A673 (cell line): ENCODE results near the gene WFDC2. TPM values are rescaled to one million over a fixed set of nuclear protein-coding genes. Genes with fewer than 3 reads are reported as not detected.

Experiments
- BruUV-seq: library from RNA; stranded (reverse); fragments of 400-500 nt; replicated peaks from 2 replicates; lab custom pipeline; 2021; lab: Mats Ljungman, UMichigan
- CTCF ChIA-PET: fragments of 300-600 bp; sonication (Branson Sonifier 250); formaldehyde crosslinking; loops from one replicate; lab custom pipeline; 2022; ENCODE audit warnings: antibody characterized with exemption; lab: Charles Lee
- POLR2A ChIA-PET: fragments of 300-600 bp; sonication (Branson Sonifier 250); formaldehyde crosslinking; loops from one replicate; lab custom pipeline; 2022; ENCODE audit warnings: antibody characterized with exemption; ENCODE audit not compliant: low non-redundant PET; lab: Charles Lee
- DNase-seq: peaks from one replicate; pipeline ENCODE4 v3.0.0-alpha.2; 2015; ENCODE audit warnings: low spot score
- H3K27ac ChIP-seq: fragments of 200-600 bp; sonication (generic); 2 replicates; pipeline ENCODE4 v1.5.1; 2016; ENCODE audit warnings: mixed run types, low read depth, mild to moderate bottlenecking, mixed read lengths, antibody characterized with exemption, low read length; ENCODE audit not compliant: poor library complexity, severe bottlenecking
- H3K27me3 ChIP-seq: fragments of 200-600 bp; sonication (generic); replicated peaks from 2 replicates; pipeline ENCODE4 v1.6.1; 2017; ENCODE audit warnings: mixed run types, low read depth, mild to moderate bottlenecking, mixed read lengths, antibody characterized with exemption, low read length; ENCODE audit not compliant: insufficient read depth, poor library complexity
- H3K36me3 ChIP-seq: fragments of 200-600 bp; sonication (generic); 2 replicates; pipeline ENCODE4 v1.6.1; 2016; ENCODE audit warnings: mixed run types, mild to moderate bottlenecking, mixed read lengths, antibody characterized with exemption, low read length; ENCODE audit not compliant: insufficient read depth, poor library complexity, severe bottlenecking
- H3K4me1 ChIP-seq: fragments of 200-600 bp; sonication (generic); 2 replicates; pipeline ENCODE4 v1.6.1; 2017; ENCODE audit warnings: mixed run types, mild to moderate bottlenecking, mixed read lengths, antibody characterized with exemption, low read length; ENCODE audit not compliant: insufficient read depth, poor library complexity, severe bottlenecking
- H3K4me3 ChIP-seq: fragments of 200-600 bp; sonication (generic); 2 replicates; pipeline ENCODE4 v1.5.1; 2016; ENCODE audit warnings: low read depth, mixed run types, mild to moderate bottlenecking, mixed read lengths, low read length; ENCODE audit not compliant: poor library complexity, severe bottlenecking
- H3K9me3 ChIP-seq: fragments of 200-600 bp; sonication (generic); 2 replicates; pipeline ENCODE4 v1.6.1; 2016; ENCODE audit warnings: mixed run types, low read depth, mild to moderate bottlenecking, mixed read lengths, antibody characterized with exemption, low read length; ENCODE audit not compliant: poor library complexity, severe bottlenecking
- CTCF ChIP-seq: fragments of 300-800, 200-600 bp; sonication (generic); conservative IDR thresholded peaks from 2 replicates; pipeline ENCODE4 v1.5.1; 2017; ENCODE audit warnings: low read depth, mild to moderate bottlenecking, antibody characterized with exemption, low read length, moderate library complexity, mixed read lengths
- EZH2 ChIP-seq: fragments of 200-600 bp; sonication (generic); IDR thresholded peaks from 2 replicates; pipeline ENCODE4 v1.6.1; 2017; ENCODE audit warnings: borderline replicate concordance, low read depth, mild to moderate bottlenecking, mixed read lengths, antibody characterized with exemption, low read length; ENCODE audit not compliant: poor library complexity, severe bottlenecking
- intact Hi-C: fragments of 100-400 bp; cut with micrococcal nuclease; formaldehyde crosslinking; loops from one replicate; pipeline ENCODE4 v1.10.0; 2022; ENCODE audit not compliant: unreplicated experiment
- total RNA-seq: library from RNA; stranded (reverse); gene quantifications from 2 replicates; pipeline ENCODE4 v1.2.3, GENCODE V29; 2021

WFDC2 gene
- total RNA-seq, 1 experiment from 2014 or later, result not detected

GRCh38 chr20:45484676-45485075, 15.1 kb downstream of the WFDC2 start:
- DNase-seq, result no peak
- BruUV-seq, result no TSS peak
- H3K4me1 ChIP-seq, result no peaks in the 10 kb centered on the region
- ChIA-PET POLR2A (no interaction called here), CTCF (interaction anchor here (0.7 kb wide), 1 partner anchor 33 kb away, joined by 4 read pairs; no protein-coding TSS in a partner anchor)
- no peak overlapping the region for H3K27ac ChIP-seq
- intact Hi-C loops, result no loop called here
- no peak overlapping the region for H3K4me3 ChIP-seq
- H3K9me3 ChIP-seq, result no peaks in the 10 kb centered on the region
- H3K27me3 ChIP-seq, result peaks cover 5% of the 10 kb centered on the region
- TF ChIP-seq EZH2 (no peak), CTCF (no peak)
- H3K36me3 ChIP-seq, result no peaks in the 10 kb centered on the region

GRCh38 chr20:45485388-45485787, 15.8 kb downstream of the WFDC2 start:
- intact Hi-C loops, result no loop called here
- ChIA-PET POLR2A (no interaction called here), CTCF (interaction anchor here (0.6 kb wide), 1 partner anchor 113 kb away, joined by 3 read pairs; no protein-coding TSS in a partner anchor)
- BruUV-seq, result no TSS peak
- Histone ChIP-seq H3K27ac (no peak overlapping the region), H3K36me3 (no peaks in the 10 kb centered on the region), H3K9me3 (no peaks in the 10 kb centered on the region), H3K4me3 (no peak overlapping the region), H3K27me3 (peaks cover 5% of the 10 kb centered on the region), H3K4me1 (no peaks in the 10 kb centered on the region)
- no peak for DNase-seq
- TF ChIP-seq EZH2, result no peak
- TF ChIP-seq CTCF, result no peak

- Histone ChIP-seq H3K27ac (no peak overlapping the region), H3K4me1 (no peaks in the 10 kb centered on the region), H3K4me3 (no peak overlapping the region), H3K27me3 (peaks cover 5% of the 10 kb centered on the region), H3K9me3 (no peaks in the 10 kb centered on the region), H3K36me3 (no peaks in the 10 kb centered on the region)
- peak; percentile 10 for DNase-seq
- BruUV-seq, result no TSS peak
- no peak for TF ChIP-seq EZH2
- TF ChIP-seq CTCF, result peak; percentile 41
- ChIA-PET POLR2A (no interaction called here), CTCF (interaction anchor here (0.5 to 0.6 kb wide), 2 partner anchors 125 to 168 kb away, joined by 3 to 8 read pairs; no protein-coding TSS in a partner anchor)
- intact Hi-C loops, result no loop called here
Measured at GRCh38 chr20:45487231-45487635, 17.7 kb downstream of the WFDC2 start.
